Type B pancreatic cell (in vitro differentiated cells): Measurements from ENCODE around the gene PRRC2B. TPM values are rescaled to one million over a fixed set of nuclear protein-coding genes. Genes with fewer than 3 reads are reported as not detected.

Experiments
- DNase-seq: peaks from one replicate; pipeline ENCODE4 v3.0.0; 2021; ENCODE audit warnings: mixed read lengths; ENCODE audit not compliant: unreplicated experiment; ENCODE audit errors: extremely low spot score
- H3K27ac Mint-ChIP-seq: 2 replicates; pipeline ENCODE4 v1.8.0; 2021; ENCODE audit warnings: mild to moderate bottlenecking, mixed read lengths
- H3K27me3 Mint-ChIP-seq: 2 replicates; pipeline ENCODE4 v1.8.0; 2021; ENCODE audit warnings: mixed read lengths
- H3K36me3 Mint-ChIP-seq: 2 replicates; pipeline ENCODE4 v1.8.0; 2021; ENCODE audit warnings: mixed read lengths
- H3K4me1 Mint-ChIP-seq: one replicate; pipeline ENCODE4 v1.8.0; 2021; ENCODE audit warnings: mixed read lengths; ENCODE audit not compliant: unreplicated experiment
- H3K4me3 Mint-ChIP-seq: 2 replicates; pipeline ENCODE4 v1.8.0; 2021; ENCODE audit warnings: mild to moderate bottlenecking, mixed read lengths
- H3K9me3 Mint-ChIP-seq: 2 replicates; pipeline ENCODE4 v1.8.0; 2021; ENCODE audit warnings: mixed read lengths
- total RNA-seq: library from RNA; stranded (reverse); gene quantifications from 2 replicates; pipeline ENCODE4 v1.2.1, GENCODE V29; 2021; ENCODE audit warnings: low replicate concordance
- TF ChIP-seq, protein P1 (sequence below): fragments of 200-600 bp; sonication (generic); conservative IDR thresholded peaks from 2 replicates; pipeline ENCODE4 v1.5.0; 2021; ENCODE audit warnings: antibody characterized with exemption, mild to moderate bottlenecking

The PRRC2B gene
- total RNA-seq, 1 donor from 2014 or later, result 300 TPM

DNA sequence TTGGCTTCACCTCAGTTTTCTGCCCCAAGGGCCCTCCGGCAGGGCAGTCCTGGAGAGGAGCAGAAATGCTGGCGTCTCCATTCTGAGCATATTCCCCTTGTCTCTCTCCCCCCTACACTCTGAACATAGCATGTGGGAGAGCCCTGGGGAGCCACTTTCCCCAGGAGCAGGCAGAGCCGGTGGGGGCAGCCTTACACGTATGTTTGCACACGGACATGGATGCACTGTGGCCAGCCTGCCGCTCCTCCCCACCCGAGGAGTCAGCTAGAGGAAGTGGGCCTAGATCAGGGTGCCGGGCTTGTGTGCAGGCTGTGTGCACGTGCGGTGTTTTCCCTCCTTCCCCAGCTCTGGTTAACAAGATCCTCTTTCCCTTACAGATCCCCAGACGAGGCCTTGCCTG is 83.5 kb downstream of the PRRC2B start:
- Mint-ChIP-seq H3K27ac (no peak overlapping the region), H3K27me3 (no peaks in the 10 kb centered on the region), H3K4me3 (no peak overlapping the region), H3K4me1 (peaks cover 5% of the 10 kb centered on the region), H3K36me3 (peaks cover 24% of the 10 kb centered on the region), H3K9me3 (no peaks in the 10 kb centered on the region)
- TF ChIP-seq, protein P1, sequence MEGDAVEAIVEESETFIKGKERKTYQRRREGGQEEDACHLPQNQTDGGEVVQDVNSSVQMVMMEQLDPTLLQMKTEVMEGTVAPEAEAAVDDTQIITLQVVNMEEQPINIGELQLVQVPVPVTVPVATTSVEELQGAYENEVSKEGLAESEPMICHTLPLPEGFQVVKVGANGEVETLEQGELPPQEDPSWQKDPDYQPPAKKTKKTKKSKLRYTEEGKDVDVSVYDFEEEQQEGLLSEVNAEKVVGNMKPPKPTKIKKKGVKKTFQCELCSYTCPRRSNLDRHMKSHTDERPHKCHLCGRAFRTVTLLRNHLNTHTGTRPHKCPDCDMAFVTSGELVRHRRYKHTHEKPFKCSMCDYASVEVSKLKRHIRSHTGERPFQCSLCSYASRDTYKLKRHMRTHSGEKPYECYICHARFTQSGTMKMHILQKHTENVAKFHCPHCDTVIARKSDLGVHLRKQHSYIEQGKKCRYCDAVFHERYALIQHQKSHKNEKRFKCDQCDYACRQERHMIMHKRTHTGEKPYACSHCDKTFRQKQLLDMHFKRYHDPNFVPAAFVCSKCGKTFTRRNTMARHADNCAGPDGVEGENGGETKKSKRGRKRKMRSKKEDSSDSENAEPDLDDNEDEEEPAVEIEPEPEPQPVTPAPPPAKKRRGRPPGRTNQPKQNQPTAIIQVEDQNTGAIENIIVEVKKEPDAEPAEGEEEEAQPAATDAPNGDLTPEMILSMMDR, result no peak
- no peak for DNase-seq

DNA sequence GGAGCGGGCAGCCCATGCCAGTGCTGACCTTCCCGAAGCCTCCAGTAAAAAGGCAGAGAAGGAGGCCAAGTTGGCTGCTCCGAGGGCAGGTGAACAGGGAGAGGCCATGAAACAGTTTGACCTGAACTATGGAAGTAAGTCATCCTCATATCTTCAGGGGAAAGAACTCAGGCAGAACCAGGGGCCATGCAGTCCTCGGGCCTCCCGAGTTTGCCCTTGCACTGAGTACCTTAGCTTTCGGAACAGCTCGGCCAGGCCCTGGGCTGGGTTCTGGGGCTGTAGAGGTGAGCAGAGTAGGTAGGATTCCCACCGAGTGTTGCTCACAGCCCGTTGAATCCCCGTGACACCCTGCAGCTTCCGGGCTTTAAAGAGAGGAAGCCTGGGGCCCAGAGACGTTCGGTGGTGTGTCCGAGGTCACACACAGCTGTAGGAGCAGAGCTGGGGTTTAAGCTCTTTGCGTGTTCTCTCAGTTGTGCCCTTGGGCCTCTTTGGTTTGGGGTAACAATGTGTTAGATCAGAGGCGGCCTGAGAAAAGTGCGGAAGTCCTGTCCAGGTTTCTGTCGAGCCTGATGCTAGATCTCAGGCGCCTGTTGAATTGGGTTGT is 84.0 kb downstream of the PRRC2B start:
- Mint-ChIP-seq H3K4me3 (no peak overlapping the region), H3K27me3 (no peaks in the 10 kb centered on the region), H3K36me3 (peaks cover 25% of the 10 kb centered on the region), H3K4me1 (peaks cover 3% of the 10 kb centered on the region), H3K27ac (peak overlapping the region; percentile 48), H3K9me3 (no peaks in the 10 kb centered on the region)
- no peak for DNase-seq
- TF ChIP-seq, protein P1, result no peak

DNA sequence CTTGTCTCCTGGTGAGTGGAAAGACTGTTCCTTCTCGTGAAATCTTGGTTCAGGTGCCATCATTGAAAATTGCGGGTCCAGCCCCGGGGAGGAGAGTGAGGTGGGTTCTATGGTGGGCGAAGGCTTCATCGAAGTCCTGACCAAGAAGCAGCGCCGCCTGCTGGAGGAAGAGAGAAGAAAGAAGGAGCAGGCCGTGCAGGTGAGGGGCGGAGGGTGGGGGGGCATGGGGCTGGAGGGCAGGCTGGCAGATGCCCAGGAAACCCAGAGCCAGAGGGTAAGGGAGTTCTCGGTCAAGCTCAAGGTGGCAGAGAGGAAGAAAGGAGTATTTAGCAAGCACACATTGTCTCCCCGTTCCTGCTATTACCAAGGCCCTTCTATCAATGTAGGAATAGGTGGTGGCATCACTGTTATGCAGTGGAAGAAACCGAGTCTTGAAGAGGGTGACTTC is 84.6 kb downstream of the PRRC2B start:
- Mint-ChIP-seq H3K4me1 (no peaks in the 10 kb centered on the region), H3K36me3 (peaks cover 22% of the 10 kb centered on the region), H3K27ac (peak overlapping the region; percentile 48), H3K27me3 (no peaks in the 10 kb centered on the region), H3K9me3 (no peaks in the 10 kb centered on the region), H3K4me3 (no peak overlapping the region)
- DNase-seq, result no peak
- TF ChIP-seq, protein P1, result peak; percentile 76

DNA sequence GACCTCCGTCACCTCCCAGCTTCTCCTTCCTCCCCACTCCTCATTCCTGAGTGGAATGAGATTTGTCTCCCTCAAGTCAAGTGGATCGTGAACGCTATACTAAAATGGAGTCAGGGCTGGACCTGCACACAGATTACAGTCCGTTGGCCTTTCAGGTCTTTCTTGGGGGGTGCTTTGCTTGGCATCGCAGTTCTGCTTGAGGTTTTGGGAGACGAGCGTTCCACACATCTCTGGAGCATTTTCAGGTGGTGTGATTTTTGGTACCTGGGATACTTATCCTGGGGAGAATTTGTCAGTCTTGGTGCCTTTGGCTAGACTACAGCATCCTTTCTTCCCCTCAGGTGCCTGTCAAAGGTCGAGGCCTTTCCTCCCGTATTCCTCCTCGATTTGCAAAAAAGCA is 85.0 kb downstream of the PRRC2B start:
- DNase-seq, result no peak
- Mint-ChIP-seq H3K4me3 (no peak overlapping the region), H3K27me3 (no peaks in the 10 kb centered on the region), H3K9me3 (no peaks in the 10 kb centered on the region), H3K27ac (peak overlapping the region; percentile 26), H3K4me1 (no peaks in the 10 kb centered on the region), H3K36me3 (peaks cover 22% of the 10 kb centered on the region)
- TF ChIP-seq, protein P1, result no peak

DNA sequence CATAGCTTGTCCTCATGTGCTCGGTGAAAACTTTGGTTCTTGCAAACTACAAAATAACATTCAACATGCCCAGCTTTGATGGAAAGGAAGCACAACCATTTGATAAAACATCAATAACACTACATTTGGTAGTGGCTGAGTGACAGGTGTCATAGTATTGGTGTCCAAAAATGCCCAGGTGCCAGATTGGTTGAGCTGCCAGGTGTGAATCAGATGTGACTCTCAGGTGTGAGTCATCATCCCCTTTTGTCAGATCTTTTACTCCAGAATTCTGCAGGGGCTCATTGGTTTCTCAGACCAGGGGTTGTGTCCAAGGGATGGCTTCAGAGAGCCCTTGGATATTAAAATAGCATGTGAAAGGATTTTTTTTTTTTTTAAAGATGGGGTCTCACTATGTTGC is 86.4 kb downstream of the PRRC2B start:
- peak overlapping the region; percentile 34 for H3K27ac Mint-ChIP-seq
- no peak for DNase-seq
- no peaks in the 10 kb centered on the region for H3K4me1 Mint-ChIP-seq
- H3K4me3 Mint-ChIP-seq, result no peak overlapping the region
- no peaks in the 10 kb centered on the region for H3K27me3 Mint-ChIP-seq
- H3K9me3 Mint-ChIP-seq, result no peaks in the 10 kb centered on the region
- TF ChIP-seq, protein P1, result no peak
- peaks cover 22% of the 10 kb centered on the region for H3K36me3 Mint-ChIP-seq
